Activated T-cell treated with anti-CD3 and anti-CD28 coated beads, Interleukin-2, amount 50 U/mL, for 24 hours (primary cell): ENCODE measurements around the gene RENBP.

Source experiments
- DNase-seq: peaks from one replicate; pipeline ENCODE4 v3.0.0-alpha.2; 2020
- H3K27ac Mint-ChIP-seq: 2 replicates; pipeline ENCODE4 v1.8.0; 2020; ENCODE audit warnings: mild to moderate bottlenecking, mixed read lengths
- H3K27me3 Mint-ChIP-seq: 2 replicates; pipeline ENCODE4 v1.8.0; 2020; ENCODE audit warnings: mixed read lengths
- H3K36me3 Mint-ChIP-seq: 2 replicates; pipeline ENCODE4 v1.8.0; 2020; ENCODE audit warnings: low read depth, mixed read lengths
- H3K4me1 Mint-ChIP-seq: 2 replicates; pipeline ENCODE4 v1.8.0; 2020; ENCODE audit warnings: low read depth, mixed read lengths
- H3K4me3 Mint-ChIP-seq: 2 replicates; pipeline ENCODE4 v1.8.0; 2020; ENCODE audit warnings: mild to moderate bottlenecking, moderate library complexity, mixed read lengths
- H3K9me3 Mint-ChIP-seq: 2 replicates; pipeline ENCODE4 v1.8.0; 2020; ENCODE audit warnings: mixed read lengths

RENBP gene

DNA sequence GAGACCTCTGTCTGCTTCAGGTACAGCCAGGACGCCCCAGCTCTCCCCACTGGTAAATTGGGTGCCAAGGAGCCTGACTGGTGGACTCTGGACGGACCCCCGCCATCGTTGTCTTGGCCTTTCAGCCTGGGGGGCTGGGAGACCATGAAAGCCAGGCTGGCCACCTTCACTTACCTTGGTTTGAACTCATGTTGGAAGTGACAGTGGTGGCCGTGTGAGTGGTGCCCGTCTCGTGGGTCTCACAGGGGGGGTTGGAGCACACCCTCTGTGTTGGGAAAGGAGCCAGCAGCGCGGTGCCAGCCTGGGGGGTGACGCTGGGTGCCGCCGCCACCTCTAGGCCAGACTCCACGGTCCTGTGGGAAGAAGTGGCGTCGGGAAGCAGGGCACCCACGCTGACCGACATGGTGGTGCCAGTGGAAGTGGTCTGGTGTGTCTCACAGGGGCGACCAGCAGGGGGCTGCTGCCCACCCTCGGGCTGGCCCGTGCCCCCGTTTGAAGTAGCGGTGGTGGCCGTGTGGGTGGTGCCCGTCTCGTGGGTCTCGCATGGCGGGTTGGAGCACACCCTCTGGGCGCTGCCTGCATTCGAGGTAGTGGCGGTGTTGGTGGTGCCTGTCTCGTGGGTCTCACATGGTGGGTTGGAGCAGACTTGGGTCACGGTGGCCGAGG, 9.6 kb upstream of the RENBP start:
- H3K27me3 Mint-ChIP-seq: no peaks in the 10 kb centered on the region
- peaks cover 32% of the 10 kb centered on the region for H3K4me1 Mint-ChIP-seq
- peaks cover 97% of the 10 kb centered on the region for H3K36me3 Mint-ChIP-seq
- DNase-seq: no peak
- no peak overlapping the region for H3K4me3 Mint-ChIP-seq
- peak overlapping the region; percentile 69 for H3K27ac Mint-ChIP-seq
- no peaks in the 10 kb centered on the region for H3K9me3 Mint-ChIP-seq

GRCh38 chrX:153953342-153953830, 8.9 kb upstream of the RENBP start:
- H3K4me3 Mint-ChIP-seq: no peak overlapping the region
- H3K9me3 Mint-ChIP-seq: no peaks in the 10 kb centered on the region
- H3K4me1 Mint-ChIP-seq: peaks cover 37% of the 10 kb centered on the region
- no peaks in the 10 kb centered on the region for H3K27me3 Mint-ChIP-seq
- DNase-seq: peak; percentile 91
- peaks cover 97% of the 10 kb centered on the region for H3K36me3 Mint-ChIP-seq
- H3K27ac Mint-ChIP-seq: peak overlapping the region; percentile 71

DNA sequence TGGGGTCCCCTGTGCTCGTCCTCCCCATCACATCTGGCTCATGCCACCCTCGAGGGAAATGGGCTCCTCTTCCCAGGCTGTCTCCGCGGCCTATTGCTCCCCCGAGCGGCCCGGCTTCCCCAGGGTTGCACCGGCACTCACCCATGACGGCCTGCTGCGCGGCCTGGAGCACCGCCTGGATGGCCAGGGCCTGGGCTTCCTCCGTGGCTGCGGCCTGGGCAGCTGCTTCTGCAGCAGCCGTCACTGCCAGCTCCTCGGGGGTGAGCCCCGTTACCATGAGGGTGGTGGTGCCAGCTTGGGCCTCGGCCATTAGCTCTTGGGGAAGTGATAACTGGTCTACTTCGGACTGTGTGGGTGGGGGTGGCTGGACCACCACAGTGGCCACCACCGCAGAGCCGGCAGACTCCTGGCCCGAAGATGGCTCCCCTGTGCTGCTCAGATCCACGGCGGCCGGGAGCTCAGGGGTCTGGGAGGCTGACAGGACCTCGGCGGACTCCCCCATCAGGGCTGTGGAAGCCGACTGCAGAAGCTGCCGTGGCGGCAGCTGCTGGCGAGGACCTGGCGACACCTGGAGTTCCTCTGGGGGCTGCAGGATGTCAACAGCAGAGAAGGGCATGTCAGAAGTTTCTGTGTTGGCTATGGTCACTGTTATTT, 8.1 kb upstream of the RENBP start:
- Mint-ChIP-seq H3K27me3 (no peaks in the 10 kb centered on the region), H3K27ac (peak overlapping the region; percentile 71), H3K4me3 (no peak overlapping the region), H3K9me3 (no peaks in the 10 kb centered on the region), H3K36me3 (peaks cover 97% of the 10 kb centered on the region), H3K4me1 (peaks cover 45% of the 10 kb centered on the region)
- no peak for DNase-seq

- Mint-ChIP-seq H3K27ac (peak overlapping the region; percentile 52), H3K9me3 (no peaks in the 10 kb centered on the region), H3K4me1 (peaks cover 48% of the 10 kb centered on the region), H3K27me3 (no peaks in the 10 kb centered on the region), H3K4me3 (no peak overlapping the region), H3K36me3 (peaks cover 94% of the 10 kb centered on the region)
- DNase-seq: no peak
Measured at GRCh38 chrX:153951683-153952372, 7.4 kb upstream of the RENBP start.

- no peak overlapping the region for H3K4me3 Mint-ChIP-seq
- peaks cover 78% of the 10 kb centered on the region for H3K36me3 Mint-ChIP-seq
- H3K27ac Mint-ChIP-seq: peak overlapping the region; percentile 15
- H3K9me3 Mint-ChIP-seq: no peaks in the 10 kb centered on the region
- no peaks in the 10 kb centered on the region for H3K27me3 Mint-ChIP-seq
- DNase-seq: no peak
- H3K4me1 Mint-ChIP-seq: peaks cover 48% of the 10 kb centered on the region
Measured at GRCh38 chrX:153950127-153950526, 5.7 kb upstream of the RENBP start.

DNA sequence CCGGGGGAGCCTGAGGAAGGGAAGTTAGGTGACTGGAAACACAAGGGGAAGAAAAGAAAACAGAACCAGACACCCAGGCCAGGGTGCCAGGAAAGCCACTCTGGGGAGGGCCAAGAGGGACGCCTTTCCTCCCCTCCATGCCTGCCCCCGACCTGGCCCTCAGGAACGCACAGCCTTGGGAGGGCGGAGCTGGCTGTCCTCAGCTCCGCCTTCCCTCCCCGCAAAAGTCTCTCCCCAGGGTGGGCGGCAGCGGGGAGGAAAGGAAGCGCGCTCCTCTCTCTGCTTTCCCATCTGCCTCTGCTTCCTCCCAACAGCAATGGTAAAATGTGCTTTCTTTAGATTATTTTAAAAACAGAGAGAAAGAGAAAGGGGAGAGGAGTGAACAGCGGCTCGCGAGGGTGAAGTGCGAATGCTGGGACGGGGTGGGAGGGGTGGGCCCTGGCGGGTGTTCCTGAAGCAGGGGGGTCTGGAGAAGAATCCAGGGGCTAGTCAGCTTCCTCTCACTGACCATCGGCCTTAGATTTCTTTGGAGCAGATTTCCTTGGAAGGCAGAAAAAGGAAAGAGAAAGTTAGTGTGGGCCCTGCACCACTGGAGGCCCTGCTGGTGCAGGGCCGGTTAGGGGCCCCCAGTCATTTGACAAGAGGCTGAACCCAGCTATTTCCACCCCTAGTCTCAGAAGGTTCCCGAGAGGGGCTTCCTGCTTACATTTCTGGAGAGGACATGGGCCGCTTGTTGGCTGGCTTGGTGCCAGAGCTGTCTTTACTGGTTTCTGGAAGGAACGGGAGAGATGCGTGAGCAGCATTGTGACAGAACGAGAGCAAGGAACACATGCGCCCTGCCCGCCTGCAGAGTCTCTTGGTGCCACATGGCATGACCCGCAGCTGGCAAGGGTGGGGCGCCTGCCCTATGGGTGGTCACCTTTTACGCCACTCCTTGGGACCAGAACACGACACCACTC, 4.7 kb upstream of the RENBP start:
- no peak for DNase-seq
- Mint-ChIP-seq H3K4me3 (no peak overlapping the region), H3K27me3 (peaks cover 2% of the 10 kb centered on the region), H3K4me1 (peaks cover 46% of the 10 kb centered on the region), H3K36me3 (peaks cover 69% of the 10 kb centered on the region), H3K27ac (peak overlapping the region; percentile 81), H3K9me3 (no peaks in the 10 kb centered on the region)

- no peak for DNase-seq
- H3K36me3 Mint-ChIP-seq: peaks cover 59% of the 10 kb centered on the region
- H3K4me3 Mint-ChIP-seq: no peak overlapping the region
- peaks cover 43% of the 10 kb centered on the region for H3K4me1 Mint-ChIP-seq
- H3K27ac Mint-ChIP-seq: peak overlapping the region; percentile 81
- peaks cover 8% of the 10 kb centered on the region for H3K27me3 Mint-ChIP-seq
- H3K9me3 Mint-ChIP-seq: no peaks in the 10 kb centered on the region
Measured at GRCh38 chrX:153948002-153948466, 3.6 kb upstream of the RENBP start.

GRCh38 chrX:153947009-153947769, 2.7 kb upstream of the RENBP start:
- Mint-ChIP-seq H3K27me3 (peaks cover 10% of the 10 kb centered on the region), H3K4me1 (peaks cover 41% of the 10 kb centered on the region), H3K9me3 (no peaks in the 10 kb centered on the region)

DNA sequence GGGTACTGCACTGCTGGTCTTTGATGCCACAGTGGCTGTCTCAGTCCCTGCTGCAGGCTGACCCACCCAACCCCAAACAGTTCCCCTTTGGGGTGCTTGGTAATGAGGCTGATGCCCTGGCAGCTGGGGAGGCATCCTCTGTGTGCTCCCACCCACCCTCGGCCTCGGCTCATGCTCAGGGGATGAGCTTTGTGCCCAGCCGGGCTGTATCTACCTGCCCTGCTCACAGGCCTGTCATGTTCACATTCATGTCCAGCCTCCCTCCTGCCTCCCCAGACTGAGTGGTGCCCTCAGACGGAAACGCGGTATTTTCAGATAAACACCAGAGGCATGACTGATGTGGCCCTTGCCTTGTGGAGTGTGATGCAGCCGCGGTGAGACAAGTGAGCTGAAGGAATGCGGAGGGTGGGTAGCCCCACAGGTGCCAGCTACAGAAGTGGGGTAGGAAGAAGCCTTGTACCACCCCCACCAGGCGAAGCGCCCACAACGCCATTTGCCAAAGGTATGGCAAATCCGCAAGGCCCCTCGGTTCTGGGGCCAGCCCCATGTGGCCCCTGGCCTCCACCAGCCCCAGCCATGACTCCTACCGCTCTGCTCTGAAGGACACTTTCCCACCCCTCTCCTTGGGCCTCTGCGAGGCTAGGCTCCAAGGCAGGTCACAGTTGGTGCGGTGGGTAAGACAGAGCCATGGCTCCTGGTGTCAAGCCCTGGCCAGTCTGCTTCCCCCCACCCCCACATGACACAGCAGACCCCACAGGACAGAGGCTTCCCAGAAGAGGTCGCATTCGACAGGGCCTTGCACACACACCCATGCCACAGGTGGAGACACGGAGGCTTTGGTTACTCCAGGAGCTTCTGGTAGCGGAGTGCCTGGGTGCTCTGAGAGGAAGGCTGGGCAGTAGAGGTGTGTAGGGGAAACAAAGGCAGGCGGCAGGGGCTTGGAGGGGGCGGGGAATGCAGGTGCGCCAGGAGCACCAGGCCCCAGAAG, 1.8 kb upstream of the RENBP start:
- H3K4me1 Mint-ChIP-seq: peaks cover 41% of the 10 kb centered on the region
- peak overlapping the region; percentile 50 for H3K27ac Mint-ChIP-seq
- DNase-seq: no peak
- peaks cover 12% of the 10 kb centered on the region for H3K27me3 Mint-ChIP-seq
- no peaks in the 10 kb centered on the region for H3K9me3 Mint-ChIP-seq
- H3K4me3 Mint-ChIP-seq: no peak overlapping the region
- H3K36me3 Mint-ChIP-seq: peaks cover 43% of the 10 kb centered on the region

More at GRCh38 chrX:153947009-153947769, 2.7 kb upstream of the RENBP start:
- H3K4me3 Mint-ChIP-seq: no peak overlapping the region
- H3K36me3 Mint-ChIP-seq: peaks cover 51% of the 10 kb centered on the region
- DNase-seq: peak; percentile 85
- H3K27ac Mint-ChIP-seq: peak overlapping the region; percentile 81

- H3K27ac Mint-ChIP-seq: peak overlapping the region; percentile 40
- peaks cover 19% of the 10 kb centered on the region for H3K27me3 Mint-ChIP-seq
- H3K4me1 Mint-ChIP-seq: peaks cover 34% of the 10 kb centered on the region
- no peak for DNase-seq
- H3K4me3 Mint-ChIP-seq: peak overlapping the region; percentile 80
- no peaks in the 10 kb centered on the region for H3K9me3 Mint-ChIP-seq
- peaks cover 30% of the 10 kb centered on the region for H3K36me3 Mint-ChIP-seq
Measured at GRCh38 chrX:153944800-153945150, 332 bp upstream of the RENBP start.

GRCh38 chrX:153941336-153942252, 2.8 kb downstream of the RENBP start:
- no peaks in the 10 kb centered on the region for H3K9me3 Mint-ChIP-seq

DNA sequence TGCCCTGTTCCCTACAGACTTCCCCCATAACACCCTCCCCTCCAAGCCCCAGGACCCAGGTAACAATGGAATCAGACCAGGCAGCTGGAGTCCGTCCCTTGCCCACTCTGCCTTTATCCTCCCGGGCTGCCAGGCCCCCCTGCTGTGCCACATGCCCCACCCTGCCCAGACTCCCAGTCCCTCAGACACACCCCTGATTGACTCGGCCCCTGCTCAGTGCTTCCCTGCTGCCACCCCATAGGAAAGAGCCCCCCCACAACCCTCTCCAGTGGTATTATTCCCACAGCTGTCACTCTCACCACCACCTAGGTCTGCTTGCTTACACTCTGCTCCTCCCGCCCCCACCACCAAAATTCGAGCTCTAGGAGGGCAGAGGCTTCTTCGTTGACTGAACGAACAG, 4.9 kb downstream of the RENBP start:
- no peaks in the 10 kb centered on the region for H3K9me3 Mint-ChIP-seq
- H3K27ac Mint-ChIP-seq: no peak overlapping the region
- peaks cover 6% of the 10 kb centered on the region for H3K36me3 Mint-ChIP-seq
- no peak overlapping the region for H3K4me3 Mint-ChIP-seq
- peaks cover 26% of the 10 kb centered on the region for H3K27me3 Mint-ChIP-seq
- peaks cover 25% of the 10 kb centered on the region for H3K4me1 Mint-ChIP-seq
- no peak for DNase-seq

More at GRCh38 chrX:153941336-153942252, 2.8 kb downstream of the RENBP start:
- Mint-ChIP-seq H3K36me3 (peaks cover 6% of the 10 kb centered on the region), H3K4me3 (peak overlapping the region; percentile 69), H3K4me1 (peaks cover 19% of the 10 kb centered on the region), H3K27me3 (peaks cover 24% of the 10 kb centered on the region), H3K27ac (peak overlapping the region; percentile 83)
- DNase-seq: no peak
